ENCODE measurements around the gene SLU7.

GRCh38 chr5:160463740-160464465 is 45.0 kb upstream of the SLU7 start:
- TF ChIP-seq CTCF (conservative IDR thresholded peaks at IDR 0.05 in 1 of 2, IDR thresholded peaks at IDR 0.05 in 1 of 2; ENCODE audit: low read depth in 1 of 2, low read length in 2 of 2) (no peak), EZH2 (IDR thresholded peaks at IDR 0.05; ENCODE audit: low read length, missing control alignments) (no peak)
